Stimulated activated CD8-positive, alpha-beta memory T cell treated with anti-CD3 and anti-CD28 coated beads, Interleukin-12 subunit alpha, Interleukin-12 subunit beta, amount 100 ng/mL, for 1 hour (primary cell): ENCODE measurements around the gene PAK5.

Experiments used
- DNase-seq: peaks from one replicate; pipeline ENCODE4 v3.0.0-alpha.2; 2020; ENCODE audit warnings: low read depth

The PAK5 gene

DNA sequence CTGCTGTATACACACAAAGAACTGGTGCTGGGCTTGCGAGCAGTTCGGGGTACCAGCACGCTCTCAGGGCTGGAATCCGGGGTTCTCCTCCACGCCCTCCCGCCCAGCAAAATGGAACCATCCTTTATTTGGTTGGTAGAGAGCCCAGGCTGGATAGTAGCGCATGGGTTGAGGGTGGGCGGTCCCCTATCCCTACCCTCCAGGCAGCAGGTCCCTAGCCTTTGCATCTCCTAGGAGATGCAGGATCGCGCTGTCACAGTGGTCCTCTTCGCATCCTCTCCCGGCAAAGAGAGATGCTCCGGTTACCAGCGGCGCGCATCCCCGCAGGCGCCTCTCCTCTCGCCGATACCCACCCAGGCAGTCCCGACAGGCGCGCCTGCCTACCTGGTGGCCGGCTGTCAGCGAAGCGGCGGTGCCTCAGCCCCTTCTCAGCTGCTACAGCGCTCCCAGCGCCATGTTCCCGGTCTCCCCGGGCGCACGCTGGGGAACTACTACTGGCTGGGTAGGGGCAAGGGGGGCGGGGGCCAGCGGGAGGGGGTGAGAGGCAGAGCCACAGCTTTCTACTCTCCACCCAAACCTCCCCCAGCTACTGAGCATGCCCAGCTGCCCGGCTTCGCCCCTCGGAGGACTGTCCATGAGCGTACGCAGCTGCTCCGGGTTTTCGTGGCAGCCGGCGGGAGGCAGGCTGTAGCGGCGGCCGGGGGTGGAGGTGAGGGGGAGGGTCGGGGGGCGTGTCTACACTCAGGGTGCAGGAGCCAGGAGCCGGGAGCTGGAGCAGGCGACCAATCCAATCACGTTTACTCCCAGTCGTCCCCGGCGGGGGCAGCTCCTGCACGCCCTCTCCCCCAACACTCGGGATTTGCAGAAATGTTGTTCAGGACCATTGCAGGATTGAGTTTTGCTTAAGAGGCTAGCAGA is at the start of gene PAK5:
Gene PAK5, minus strand, starts transcription at position 699 of the 918 bp plus-strand sequence. CDS start 194,748 bp downstream, outside the sequence.
- no peak for DNase-seq

DNA sequence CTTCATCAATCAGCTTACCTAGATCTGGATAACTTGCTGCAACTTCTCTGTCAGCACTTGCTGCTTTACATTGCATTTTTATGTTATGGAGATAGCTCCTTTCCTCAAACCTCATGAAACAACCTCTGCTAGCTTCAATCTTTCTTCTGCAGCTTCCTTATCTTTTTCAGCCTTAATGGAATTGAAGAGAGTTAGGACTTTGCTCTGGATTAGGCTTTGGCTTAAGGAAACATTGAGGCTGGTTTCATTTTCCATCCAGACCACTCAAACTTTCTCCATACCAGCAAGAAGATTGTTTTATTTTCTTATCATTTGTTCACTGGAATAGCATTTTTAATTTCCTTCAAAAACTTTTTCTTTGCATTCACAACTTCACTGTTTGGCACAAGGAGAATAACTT is 48.8 kb upstream of the PAK5 start:
- DNase-seq, result no peak

DNA sequence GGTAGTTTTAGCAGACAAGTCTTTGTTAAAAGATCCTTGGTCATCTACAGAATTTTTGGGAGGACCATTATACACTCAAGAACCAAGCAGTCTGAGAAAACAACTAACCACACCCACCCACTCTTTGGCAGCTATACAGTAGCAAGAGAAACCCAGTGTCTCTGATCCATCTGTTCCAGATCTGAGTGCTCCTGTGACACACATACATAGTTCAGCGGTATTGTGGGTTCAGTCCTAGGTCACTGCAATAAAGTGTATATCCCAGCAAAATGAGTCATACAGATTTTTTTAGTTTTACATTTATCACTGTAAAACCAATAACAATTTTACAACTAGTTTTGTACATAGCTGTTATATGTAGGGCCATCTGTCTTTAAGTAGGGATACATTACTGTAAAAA is 47.4 kb upstream of the PAK5 start:
- no peak for DNase-seq

DNA sequence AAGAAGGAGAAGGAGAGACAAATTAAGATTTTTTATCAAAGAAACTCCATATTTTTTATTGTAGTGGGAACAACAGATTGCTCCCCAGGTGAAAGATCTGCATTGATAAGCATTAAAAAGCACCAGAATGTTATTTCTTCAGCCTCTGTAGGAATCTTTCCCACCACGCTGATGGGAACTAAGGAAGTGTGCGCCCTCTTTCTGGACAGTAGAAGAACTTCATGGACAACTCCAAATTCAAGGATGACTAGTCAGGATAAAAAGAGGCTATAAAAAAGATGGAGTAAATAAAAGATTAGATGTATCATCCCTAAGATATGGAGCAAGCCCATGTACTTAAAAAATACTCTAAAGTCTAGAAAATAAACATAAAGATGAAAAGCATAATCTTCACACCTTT is 45.8 kb upstream of the PAK5 start:
- DNase-seq, result no peak

DNA sequence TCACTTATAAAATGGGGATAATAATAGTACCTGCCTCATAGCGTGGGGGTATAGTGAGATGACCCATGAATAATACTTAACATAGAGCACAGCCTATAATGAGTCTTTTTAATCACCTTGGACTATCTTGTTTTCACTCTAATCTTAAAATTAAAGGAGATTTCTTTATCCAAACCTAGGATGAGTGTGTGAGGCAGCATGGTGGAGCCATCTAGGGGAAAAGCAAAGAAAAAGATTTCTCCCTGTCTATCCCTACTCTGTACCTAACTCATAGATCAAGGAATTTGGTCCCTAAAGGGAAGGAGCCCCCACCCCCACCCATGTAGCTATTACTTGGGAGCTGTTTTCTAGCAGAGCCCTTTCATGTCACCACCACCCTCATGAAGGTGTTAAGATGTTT is 45.2 kb upstream of the PAK5 start:
- no peak for DNase-seq

DNA sequence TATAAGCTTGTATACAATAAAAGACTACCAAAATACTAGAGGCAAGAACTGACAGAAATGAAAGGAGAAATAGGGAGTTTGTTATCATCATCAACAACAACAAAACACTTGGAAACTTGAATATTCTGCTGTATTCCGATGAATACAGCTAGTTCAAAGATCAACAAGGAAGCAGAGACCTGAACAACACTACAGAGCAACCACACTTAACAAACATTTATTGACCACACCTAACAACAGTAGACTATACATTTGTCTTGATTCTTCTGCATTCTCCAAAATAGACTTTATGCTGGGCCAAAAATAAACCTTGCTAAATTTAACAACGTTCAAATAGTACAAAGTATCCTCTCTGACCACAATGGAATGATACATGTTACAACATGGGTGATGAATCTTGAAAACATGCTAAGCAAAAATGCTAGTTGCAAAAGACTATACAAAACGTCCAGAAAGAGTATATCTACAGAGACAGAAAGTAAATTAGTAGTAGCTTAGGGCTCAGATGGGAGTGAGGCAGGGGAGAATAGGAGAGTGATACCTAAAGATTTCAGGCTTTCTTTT is 39.1 kb upstream of the PAK5 start:
- DNase-seq, result no peak

DNA sequence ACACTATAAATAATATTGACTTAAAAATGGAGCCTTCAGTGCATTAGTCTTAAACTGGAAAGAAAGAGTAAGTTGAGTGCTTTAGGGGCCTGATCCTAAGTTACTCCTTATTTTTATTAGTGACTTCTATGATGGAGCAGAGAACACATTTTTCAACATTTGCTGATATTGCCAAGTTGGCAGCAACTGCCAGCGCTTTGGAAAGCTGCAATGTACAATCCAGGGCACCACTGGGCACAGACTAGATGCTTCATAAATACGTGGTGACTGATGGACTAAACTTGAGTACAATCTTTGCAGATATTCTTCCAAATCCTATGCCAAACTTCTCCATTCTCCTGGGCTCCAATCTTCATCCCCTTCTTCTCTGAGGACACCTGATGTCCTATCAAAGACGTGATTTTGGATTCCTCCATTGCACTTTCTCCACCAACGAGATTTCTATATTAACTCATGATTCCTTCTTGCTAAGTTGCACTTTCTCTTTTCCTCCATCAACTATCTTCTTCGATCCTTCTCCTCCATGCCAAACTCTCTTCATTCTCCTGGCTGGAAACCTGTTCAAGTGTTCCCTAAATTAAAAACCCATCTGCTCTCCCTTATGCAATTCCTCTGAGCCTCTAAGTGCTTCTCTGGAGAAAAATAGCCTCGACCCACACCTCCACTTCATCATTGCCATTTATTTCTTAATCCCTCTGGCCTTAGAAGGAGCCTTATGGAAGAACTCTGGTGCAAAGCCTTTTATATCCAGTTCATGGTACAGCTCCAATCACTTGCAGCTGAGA is 28.5 kb upstream of the PAK5 start:
- DNase-seq, result no peak

DNA sequence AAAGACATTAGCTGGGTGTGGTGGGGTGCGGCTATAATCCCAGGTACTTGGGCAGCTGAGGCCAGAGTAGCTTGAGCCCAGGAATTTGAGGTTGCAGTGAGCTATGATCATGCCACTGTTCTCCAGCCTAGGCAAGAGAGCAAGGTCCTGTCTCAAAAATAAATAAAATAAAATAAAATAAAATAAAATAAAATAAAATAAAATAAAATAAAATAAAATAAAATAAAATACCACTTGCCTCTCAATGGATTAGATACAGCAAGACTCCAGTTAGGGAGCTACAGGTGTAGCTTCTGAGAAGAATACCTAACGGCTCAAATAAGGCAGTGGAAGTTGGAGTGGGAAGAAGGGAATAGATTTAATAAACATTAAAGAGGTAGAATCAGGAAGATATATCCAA is 13.7 kb upstream of the PAK5 start:
- DNase-seq, result no peak

DNA sequence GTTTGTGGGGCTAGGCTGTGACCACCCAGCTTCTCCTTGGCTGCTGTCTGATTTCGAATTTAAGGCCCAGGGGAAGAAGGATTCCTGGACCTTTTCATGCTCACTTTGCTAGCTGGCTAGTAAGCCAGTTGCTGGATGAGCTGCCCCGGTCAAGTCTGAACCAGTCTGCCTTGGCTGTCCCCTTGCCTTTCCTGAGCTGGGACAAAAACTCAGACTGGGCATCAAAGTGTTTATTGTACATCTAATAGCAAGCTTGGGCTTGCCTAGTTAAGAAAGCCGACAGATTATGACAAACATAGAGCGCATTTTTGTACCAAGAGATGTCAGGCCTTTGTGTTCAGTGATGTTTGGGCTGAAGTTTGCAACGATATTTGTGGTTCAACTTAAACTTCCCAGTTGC is 750 bp upstream of the PAK5 start:
- DNase-seq, result no peak

DNA sequence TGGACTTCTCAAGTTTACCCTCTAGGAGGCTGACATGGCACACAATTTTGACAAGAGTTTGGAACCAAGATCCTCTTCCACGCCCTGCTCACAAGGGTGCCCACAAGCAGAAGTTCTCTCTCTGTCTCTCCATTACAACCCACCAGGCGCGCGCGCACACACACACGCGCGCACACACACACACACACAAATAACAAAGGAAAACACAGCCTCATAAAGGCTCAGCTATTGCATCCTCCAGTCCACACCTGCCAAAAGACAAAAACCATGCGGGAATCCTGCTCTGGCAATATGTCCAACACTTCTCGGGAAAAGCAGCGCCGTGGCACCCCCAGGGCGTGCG is 870 bp downstream of the PAK5 start:
- DNase-seq, result no peak

DNA sequence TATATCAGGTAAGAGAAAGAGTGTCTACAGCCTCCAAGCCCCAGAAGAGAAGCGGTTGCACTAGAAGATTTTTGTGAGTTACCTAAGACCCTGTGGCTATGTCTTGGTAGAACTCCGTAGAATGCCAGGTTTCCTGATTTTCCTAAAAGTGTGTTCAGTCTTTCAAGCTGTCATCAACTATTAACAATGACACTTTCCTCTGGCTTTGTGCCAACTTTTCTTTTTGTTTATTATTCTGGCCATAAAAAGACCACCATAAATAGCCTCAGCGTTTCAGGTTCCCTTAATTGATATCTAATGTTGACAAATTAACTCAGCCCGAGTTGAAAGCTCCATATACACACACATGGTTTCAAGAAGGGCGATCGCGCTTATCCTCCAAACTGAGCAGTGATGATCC is 1.2 kb downstream of the PAK5 start:
- DNase-seq, result no peak

DNA sequence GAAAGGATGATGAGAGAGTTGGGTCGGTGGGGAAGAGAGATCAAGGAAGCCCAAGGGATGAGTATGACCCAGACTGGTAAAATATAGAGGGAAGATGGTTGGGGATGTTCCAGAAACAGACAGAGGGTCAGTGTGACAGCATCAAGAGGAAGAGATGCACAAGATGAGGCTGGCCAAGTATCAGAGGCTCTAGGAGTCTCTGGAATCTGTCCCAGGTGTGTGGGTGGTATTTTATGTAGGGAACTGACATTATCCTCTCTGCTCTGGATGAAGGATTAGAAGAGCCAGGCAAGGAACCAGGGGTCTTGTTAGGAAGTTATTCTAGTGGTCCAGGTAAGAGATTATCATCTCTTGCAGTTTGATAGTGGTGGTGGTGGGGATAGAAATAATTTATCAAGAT is 3.6 kb downstream of the PAK5 start:
- no peak for DNase-seq

DNA sequence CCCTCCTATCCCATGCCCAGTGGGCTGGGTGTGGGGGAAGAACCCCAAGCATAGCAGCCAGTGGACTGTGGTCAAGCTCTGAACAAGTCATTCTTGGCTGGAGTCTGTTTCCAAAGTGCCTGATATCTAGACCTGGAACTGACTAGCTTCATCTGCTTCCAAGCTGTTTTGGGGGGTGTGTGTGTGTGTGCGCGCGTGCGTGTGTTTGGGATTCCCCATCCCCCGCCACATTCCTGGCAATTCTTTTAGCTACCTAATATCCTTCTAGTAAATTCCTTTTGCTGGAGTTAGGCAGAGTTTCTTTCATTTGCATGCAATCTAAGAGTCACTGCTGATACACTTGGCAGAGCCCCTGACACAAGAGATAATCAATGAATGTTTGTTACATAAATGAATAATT is 7.8 kb downstream of the PAK5 start:
- no peak for DNase-seq

DNA sequence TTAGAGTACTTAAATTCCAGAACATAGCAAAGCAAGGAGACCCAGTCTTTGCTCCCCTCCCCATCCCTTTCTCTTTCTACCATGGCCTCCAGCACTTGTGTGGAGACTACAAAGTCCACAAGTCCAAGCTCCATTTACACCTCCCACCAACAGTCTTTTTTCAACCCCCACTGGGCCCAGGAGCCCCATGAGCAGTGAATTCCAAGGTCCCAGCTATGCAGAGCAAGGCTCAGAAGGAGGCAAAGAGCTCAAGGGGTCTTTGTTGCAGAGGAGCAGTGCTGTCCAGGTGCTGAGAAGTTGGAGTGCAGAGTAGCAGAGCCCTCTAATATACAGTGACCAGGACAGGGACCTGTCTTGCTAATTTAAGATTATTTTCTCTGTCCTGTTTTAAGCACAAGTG is 9.0 kb downstream of the PAK5 start:
- DNase-seq, result no peak

DNA sequence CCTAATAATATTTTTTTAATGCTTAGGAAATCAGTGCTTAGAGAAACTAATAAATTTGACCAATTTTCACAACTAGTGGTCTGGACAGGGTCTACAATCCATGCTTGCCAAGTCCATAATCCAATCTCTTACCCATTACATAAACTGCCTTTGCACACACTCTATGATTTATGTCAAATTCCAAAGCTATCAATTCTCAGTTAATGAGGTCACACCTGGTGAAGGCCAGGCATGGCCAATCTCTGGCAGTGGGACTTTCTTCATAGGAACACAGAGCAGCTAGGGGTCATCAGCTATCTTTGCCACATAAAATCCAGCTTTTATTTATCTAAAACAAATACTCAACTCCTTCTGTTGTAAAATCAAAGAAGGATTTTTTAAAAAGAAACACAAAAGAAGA is 21.2 kb downstream of the PAK5 start:
- no peak for DNase-seq

DNA sequence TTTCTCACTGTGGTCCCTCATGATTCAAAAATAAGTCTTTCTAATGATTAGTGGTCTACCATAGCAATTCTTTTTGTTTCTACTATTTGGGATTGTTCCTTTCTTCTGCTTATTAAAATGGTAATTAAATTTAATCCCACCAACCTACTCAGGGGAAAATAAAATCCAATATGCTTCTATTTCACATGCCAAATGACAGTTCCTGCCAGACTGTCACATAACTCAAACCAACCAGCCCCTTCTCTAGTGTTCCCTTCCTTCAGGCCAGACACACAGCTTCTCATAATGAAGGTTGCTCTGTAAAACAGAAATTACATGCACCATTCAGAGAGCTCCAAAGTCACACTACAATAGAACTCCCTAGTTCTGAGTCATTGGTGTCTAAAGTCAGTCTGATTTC is 23.2 kb downstream of the PAK5 start:
- no peak for DNase-seq

DNA sequence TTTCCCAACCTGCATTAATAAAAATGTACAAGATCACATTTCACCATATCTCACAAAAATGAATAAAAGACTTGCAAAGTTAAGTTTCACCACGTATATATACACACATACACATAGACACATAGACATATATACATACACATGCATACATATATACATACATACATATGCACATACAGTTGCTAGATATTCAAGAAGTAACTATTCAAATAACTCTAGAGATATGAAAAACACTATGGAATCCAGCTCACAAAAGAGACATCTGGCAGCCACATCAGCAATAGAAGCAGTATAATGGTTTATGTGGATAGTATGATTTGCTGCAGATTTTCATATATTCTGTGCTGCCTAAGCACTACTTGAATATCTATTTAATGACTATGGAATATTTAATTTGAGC is 28.1 kb downstream of the PAK5 start:
- DNase-seq, result no peak

DNA sequence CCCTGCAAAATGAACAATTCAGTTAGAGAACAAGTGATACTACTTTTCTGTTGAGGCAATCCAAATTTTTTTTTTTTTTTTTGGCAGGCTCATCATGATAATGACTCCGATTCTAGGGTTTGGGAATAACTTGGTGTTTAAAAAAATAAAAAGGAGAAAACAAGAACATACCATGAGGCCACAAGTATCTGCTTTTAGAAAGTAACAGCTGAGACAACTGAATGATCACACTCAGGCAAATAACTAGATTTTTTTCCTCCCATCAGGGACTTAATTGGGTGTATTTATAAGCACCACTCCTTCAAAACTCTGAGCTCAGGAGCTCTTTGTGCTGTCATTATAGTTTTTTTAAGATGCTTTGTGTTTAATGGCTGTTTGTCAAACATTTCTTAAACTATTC is 29.6 kb downstream of the PAK5 start:
- DNase-seq, result no peak

DNA sequence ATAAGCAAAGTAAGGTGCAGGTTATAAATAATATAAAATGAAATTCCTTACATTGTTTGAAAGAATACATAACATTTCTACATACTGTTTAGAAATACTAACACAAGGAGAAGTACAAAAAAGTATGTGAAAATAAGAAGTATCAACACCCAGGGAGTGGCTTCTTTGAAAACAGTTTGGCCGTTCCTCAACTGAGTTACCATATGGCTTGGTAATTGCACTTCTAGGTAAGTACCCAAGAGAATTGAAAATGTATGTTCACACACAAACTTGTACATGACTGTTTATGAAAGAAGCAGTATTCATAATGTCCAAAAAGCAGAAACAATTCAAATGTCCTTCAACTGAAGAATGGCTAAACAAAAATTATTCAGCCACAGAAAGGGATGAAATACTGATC is 30.7 kb downstream of the PAK5 start:
- DNase-seq, result no peak

DNA sequence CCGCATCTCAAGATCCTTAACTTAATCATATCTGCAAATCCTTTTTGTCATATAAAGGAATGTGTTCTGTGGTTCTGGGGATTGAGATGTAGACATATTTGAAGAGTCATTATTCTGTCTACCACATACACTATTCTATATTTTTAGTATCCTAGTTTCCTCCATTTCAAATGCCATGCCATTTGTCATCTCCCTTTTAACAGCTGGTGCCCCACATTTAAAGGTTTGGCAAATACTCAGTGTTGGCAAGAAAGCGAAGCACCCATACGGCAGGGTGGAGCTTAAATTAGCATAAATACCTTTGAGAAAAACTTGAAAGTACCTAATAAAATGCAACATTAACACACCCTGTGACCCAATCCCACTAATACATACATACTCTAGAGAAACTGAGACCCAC is 31.7 kb downstream of the PAK5 start:
- no peak for DNase-seq

DNA sequence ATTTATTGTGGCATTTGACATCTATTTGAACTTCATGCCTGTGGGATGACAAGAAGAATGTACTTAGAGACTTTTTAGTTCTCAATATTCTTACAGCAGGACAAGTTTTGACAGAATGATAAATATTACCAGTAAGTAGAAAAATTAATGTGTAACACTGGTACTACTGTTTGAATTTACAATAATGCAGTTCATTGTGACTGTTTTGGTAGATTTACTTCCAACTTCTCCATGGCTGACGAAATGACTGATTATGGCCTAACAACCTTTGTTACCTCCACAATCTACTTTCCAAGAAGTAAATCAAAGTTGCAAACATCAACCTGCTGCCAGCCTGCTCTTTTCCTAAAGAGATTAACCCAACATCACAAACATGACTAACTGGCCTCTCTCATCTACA is 38.5 kb downstream of the PAK5 start:
- DNase-seq, result no peak

DNA sequence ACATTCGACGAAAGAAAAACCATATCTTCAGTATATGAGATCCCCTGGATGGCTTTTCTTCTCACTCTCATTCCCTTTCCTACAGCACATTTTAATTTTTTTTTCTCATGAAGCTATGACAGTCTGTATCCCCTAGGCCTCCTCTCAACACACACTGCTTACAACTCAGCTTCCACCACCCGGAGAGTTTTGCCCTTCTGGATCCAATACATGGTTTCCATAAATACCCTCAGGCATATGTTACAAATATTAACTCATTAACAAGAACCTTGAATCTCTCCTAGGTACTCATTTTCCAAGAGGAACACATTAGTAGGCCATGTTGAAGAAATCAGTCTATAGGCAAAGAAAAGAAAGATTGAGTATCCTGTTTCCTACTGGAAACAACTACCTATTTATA is 44.0 kb downstream of the PAK5 start:
- no peak for DNase-seq

DNA sequence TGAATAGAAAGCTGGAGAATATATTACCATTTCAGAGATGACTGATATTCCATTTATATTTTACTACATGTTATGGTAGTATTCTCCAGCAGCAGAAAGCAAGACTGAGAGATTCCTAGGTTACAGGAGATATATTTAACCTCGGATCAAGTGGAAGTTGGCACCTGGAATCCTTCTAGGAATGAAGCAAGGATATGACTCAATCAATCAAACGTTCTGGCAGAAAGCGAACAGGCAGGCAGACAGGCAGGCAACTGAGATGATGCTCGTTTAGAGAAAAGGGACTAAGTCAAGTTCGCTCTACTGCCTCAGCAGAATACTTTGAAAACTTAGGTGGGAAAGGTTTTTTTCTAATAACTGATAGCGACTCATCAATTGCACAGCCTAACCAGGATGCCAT is 46.2 kb downstream of the PAK5 start:
- DNase-seq, result no peak
